Endothelial cell of umbilical vein (primary cell): Measurements from ENCODE around the gene SLC35G6. TPM values are rescaled to one million over a fixed set of nuclear protein-coding genes. Genes with fewer than 3 reads are reported as not detected.

Source experiments
- BruUV-seq: library from RNA; stranded (reverse); fragments of 400-500 nt; replicated peaks from 2 replicates; lab custom pipeline; 2021; lab: Mats Ljungman, UMichigan
- CTCF ChIA-PET: fragments of 300-600, 350-600 bp; sonication (Branson Sonifier 250); formaldehyde crosslinking; loops from one replicate; lab custom pipeline; 2021; ENCODE audit warnings: antibody characterized with exemption, inconsistent platforms; lab: Charles Lee
- POLR2A ChIA-PET: fragments of 300-600, 350-600 bp; sonication (Branson Sonifier 250); formaldehyde crosslinking; loops from one replicate; lab custom pipeline; 2021; ENCODE audit warnings: antibody characterized with exemption, inconsistent platforms; lab: Charles Lee
- DNase-seq: peaks from one replicate; pipeline ENCODE4 v3.0.0-alpha.2; 2011; ENCODE audit warnings: low read depth, low spot score
- FAIRE-seq: peaks from 2 replicates; lab custom pipeline; 2011; peaks lifted over from hg19 to GRCh38; lab: Jason Lieb, UNC
- H2AFZ ChIP-seq: 2 replicates; pipeline ENCODE4 v1.6.0; 2012; ENCODE audit warnings: low read depth, low read length, control low read depth, inconsistent platforms
- H3K27ac ChIP-seq: 2 replicates; pipeline ENCODE4 v1.5.1; 2011; ENCODE audit warnings: low read depth, mild to moderate bottlenecking, control low read depth, low read length, moderate library complexity; ENCODE audit not compliant: insufficient read depth
- H3K27me3 ChIP-seq, 2 experiments: 2 replicates each; pipeline versions ENCODE4 v1.6.0 to v1.6.1; 2011; ENCODE audit warnings: low read length in 2 of 2, mixed read lengths in 1 of 2; ENCODE audit not compliant: control insufficient read depth in 2 of 2, insufficient read depth in 2 of 2
- H3K36me3 ChIP-seq, 2 experiments: 2 replicates in 1 of 2; 3 replicates in 1 of 2; pipeline ENCODE4 v1.5.1; 2011; ENCODE audit warnings: low read length in 2 of 2, mild to moderate bottlenecking in 1 of 2, moderate library complexity in 1 of 2; ENCODE audit not compliant: control insufficient read depth in 2 of 2, insufficient read depth in 2 of 2; ENCODE audit errors: extremely low read depth in 1 of 2
- H3K4me1 ChIP-seq: 3 replicates; pipeline ENCODE4 v1.5.1; 2011; ENCODE audit warnings: mild to moderate bottlenecking, low read length; ENCODE audit not compliant: control insufficient read depth, insufficient read depth; ENCODE audit errors: extremely low read depth
- H3K4me2 ChIP-seq: 2 replicates; pipeline ENCODE4 v1.6.1; 2011; ENCODE audit warnings: low read length, control low read depth, mixed read lengths; ENCODE audit not compliant: insufficient read depth
- H3K4me3 ChIP-seq, 3 experiments: fragments of 200-600 bp in 1 of 3; sonication (generic), shearing (Covaris generic) in 1 of 3; replicated peaks in 1 of 3; 2 replicates each; pipeline ENCODE4 v1.5.1; 2011 to 2016; ENCODE audit warnings: control low read depth in 3 of 3, low read length in 3 of 3, mild to moderate bottlenecking in 2 of 3, inconsistent platforms in 1 of 3, low read depth in 1 of 3, moderate library complexity in 1 of 3; ENCODE audit not compliant: insufficient read depth in 1 of 3
- H3K79me2 ChIP-seq: 2 replicates; pipeline ENCODE4 v1.6.0; 2012; ENCODE audit warnings: low read length, inconsistent platforms; ENCODE audit not compliant: control insufficient read depth, insufficient read depth
- H3K9ac ChIP-seq: replicated peaks from 2 replicates; pipeline ENCODE3; 2011; ENCODE audit warnings: low read length, control low read depth; ENCODE audit not compliant: insufficient read depth; ENCODE audit errors: extremely low read depth
- H3K9me1 ChIP-seq: replicated peaks from 3 replicates; pipeline ENCODE4 v1.6.0; 2011; ENCODE audit warnings: mild to moderate bottlenecking, low read length; ENCODE audit not compliant: control insufficient read depth, insufficient read depth; ENCODE audit errors: extremely low read depth
- H3K9me3 ChIP-seq: replicated peaks from 2 replicates; pipeline ENCODE4 v1.5.1; 2012; ENCODE audit warnings: low read length, inconsistent platforms; ENCODE audit not compliant: control insufficient read depth, insufficient read depth
- H4K20me1 ChIP-seq: replicated peaks from 2 replicates; pipeline ENCODE3; 2011; ENCODE audit warnings: mild to moderate bottlenecking, low read length; ENCODE audit not compliant: control insufficient read depth, insufficient read depth; ENCODE audit errors: extremely low read depth
- EZH2 ChIP-seq: IDR thresholded peaks from 2 replicates; pipeline ENCODE4 v1.6.1; 2012; ENCODE audit warnings: borderline replicate concordance, low read depth, mild to moderate bottlenecking, moderate library complexity, low read length, inconsistent platforms; ENCODE audit not compliant: severe bottlenecking
- FOS ChIP-seq: IDR thresholded peaks from 2 replicates; pipeline ENCODE4 v1.6.1; 2011; ENCODE audit warnings: mild to moderate bottlenecking, low read length, moderate library complexity, borderline replicate concordance; ENCODE audit not compliant: insufficient read depth
- GATA2 ChIP-seq: IDR thresholded peaks from 2 replicates; pipeline ENCODE4 v1.7.0; 2011; ENCODE audit warnings: low read depth, mild to moderate bottlenecking, moderate library complexity, mixed read lengths, low read length; ENCODE audit not compliant: insufficient read length, insufficient read depth
- JUN ChIP-seq: IDR thresholded peaks from 2 replicates; pipeline ENCODE4 v1.6.1; 2011; ENCODE audit warnings: borderline replicate concordance, low read depth; ENCODE audit not compliant: insufficient read length, insufficient read depth
- MAX ChIP-seq: IDR thresholded peaks from 2 replicates; pipeline ENCODE4 v1.6.1; 2011; ENCODE audit not compliant: insufficient read depth, insufficient read length
- MYC ChIP-seq: IDR thresholded peaks from one replicate; pipeline ENCODE4 v1.6.1; 2011; ENCODE audit warnings: mild to moderate bottlenecking, low read depth, low read length
- POLR2A ChIP-seq: IDR thresholded peaks from 2 replicates; pipeline ENCODE4 v1.6.1; 2012; ENCODE audit warnings: low read depth, mild to moderate bottlenecking, control low read depth, low read length
- POLR2AphosphoS5 ChIP-seq: IDR thresholded peaks from 2 replicates; pipeline ENCODE4 v1.6.1; 2012; ENCODE audit warnings: low read depth, mild to moderate bottlenecking, control low read depth, low read length, moderate library complexity; ENCODE audit not compliant: insufficient read depth
- dilution Hi-C: fragments of 300-500 bp; cut with MboI; formaldehyde crosslinking; loops from one replicate; pipeline ENCODE4 v1.15.0; 2019; ENCODE audit warnings: low sequenced_read_pairs; ENCODE audit not compliant: extremely low pct_ligation_motif_present
- intact Hi-C: fragments of 100-400 bp; cut with micrococcal nuclease; formaldehyde crosslinking; loops from one replicate; pipeline ENCODE4 v1.10.0; 2022
- polyA plus RNA-seq, 4 experiments: library from polyadenylated mRNA; depleted of rRNA in 3 of 4; stranded (reverse) in 3 of 4; unstranded in 1 of 4; fragments of >200 nt; gene quantifications; 2 replicates each; pipeline versions ENCODE4 v1.2.1 to v1.2.3, GENCODE V29; 2011 to 2012; ENCODE audit warnings: missing spikeins in 1 of 4
- total RNA-seq: library from RNA; stranded (reverse); gene quantifications from 2 replicates; pipeline ENCODE4 v1.2.3, GENCODE V29; 2021
- TF ChIP-seq, protein P1 (sequence below), 2 donors: IDR thresholded peaks; 1 replicate in 1 of 2; 2 replicates in 1 of 2; pipeline ENCODE4 v1.5.1; 2011; ENCODE audit warnings: low read length in 2 of 2, mild to moderate bottlenecking in 2 of 2, moderate library complexity in 2 of 2, control low read depth in 1 of 2, inconsistent platforms in 1 of 2, low read depth in 1 of 2; ENCODE audit not compliant: insufficient read depth in 1 of 2; ENCODE audit errors: extremely low read depth in 1 of 2

Gene SLC35G6
- total and polyA plus RNA-seq, 2 donors (not counting 3 experiments of a cell fraction or from before 2014, with no cell fraction given): not detected

- peak overlapping the region; percentile 80 for H3K4me2 ChIP-seq
- dilution Hi-C loops: no loop called here
- H4K20me1 ChIP-seq: no peaks in the 10 kb centered on the region
- BruUV-seq: no TSS peak
- TF ChIP-seq JUN (no peak), EZH2 (no peak), GATA2 (no peak), FOS (no peak), POLR2A (no peak), MAX (no peak), MYC (no peak), POLR2AphosphoS5 (no peak)
- TF ChIP-seq, protein P1, sequence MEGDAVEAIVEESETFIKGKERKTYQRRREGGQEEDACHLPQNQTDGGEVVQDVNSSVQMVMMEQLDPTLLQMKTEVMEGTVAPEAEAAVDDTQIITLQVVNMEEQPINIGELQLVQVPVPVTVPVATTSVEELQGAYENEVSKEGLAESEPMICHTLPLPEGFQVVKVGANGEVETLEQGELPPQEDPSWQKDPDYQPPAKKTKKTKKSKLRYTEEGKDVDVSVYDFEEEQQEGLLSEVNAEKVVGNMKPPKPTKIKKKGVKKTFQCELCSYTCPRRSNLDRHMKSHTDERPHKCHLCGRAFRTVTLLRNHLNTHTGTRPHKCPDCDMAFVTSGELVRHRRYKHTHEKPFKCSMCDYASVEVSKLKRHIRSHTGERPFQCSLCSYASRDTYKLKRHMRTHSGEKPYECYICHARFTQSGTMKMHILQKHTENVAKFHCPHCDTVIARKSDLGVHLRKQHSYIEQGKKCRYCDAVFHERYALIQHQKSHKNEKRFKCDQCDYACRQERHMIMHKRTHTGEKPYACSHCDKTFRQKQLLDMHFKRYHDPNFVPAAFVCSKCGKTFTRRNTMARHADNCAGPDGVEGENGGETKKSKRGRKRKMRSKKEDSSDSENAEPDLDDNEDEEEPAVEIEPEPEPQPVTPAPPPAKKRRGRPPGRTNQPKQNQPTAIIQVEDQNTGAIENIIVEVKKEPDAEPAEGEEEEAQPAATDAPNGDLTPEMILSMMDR (IDR thresholded peaks at IDR 0.05; ENCODE audit: extremely low read depth in 1 of 2, insufficient read depth in 1 of 2, low read depth in 1 of 2, low read length in 2 of 2): no peak
- no peaks in the 10 kb centered on the region for H3K27me3 ChIP-seq
- no peaks in the 10 kb centered on the region for H3K9me3 ChIP-seq
- FAIRE-seq: peak; percentile 64
- ChIA-PET POLR2A (no interaction called here), CTCF (interaction anchor here (1.0 to 3.0 kb wide), 9 partner anchors 9 to 122 kb away, joined by 3 to 21 read pairs (median 3); partner anchors contain the start of gene TMEM256)
- H3K4me1 ChIP-seq: peaks cover 34% of the 10 kb centered on the region
- peaks cover 58% of the 10 kb centered on the region for H3K79me2 ChIP-seq
- H2AFZ ChIP-seq: no peak overlapping the region
- H3K36me3 ChIP-seq: no peaks in the 10 kb centered on the region
- no peak overlapping the region for H3K27ac ChIP-seq
- peak overlapping the region in 2 of 3 experiments; percentile 71 to 91 for H3K4me3 ChIP-seq
- H3K9ac ChIP-seq: no peak overlapping the region
- DNase-seq: peak; percentile 29
- intact Hi-C loops: no loop called here
- no peaks in the 10 kb centered on the region for H3K9me1 ChIP-seq
Observed at GRCh38 chr17:7477392-7478275, 3.6 kb upstream of the SLC35G6 start.
